HCT116 (cell line): ENCODE measurements around the gene CDH2. TPM values are rescaled to one million over a fixed set of nuclear protein-coding genes. Genes with fewer than 3 reads are reported as not detected.
A peak's percentile ranks its signal among the peaks of the same experiment; 100 is the strongest.

Experiments used
- ATAC-seq: fragments of 200-7000 bp; cut with Tn5 transposase; 2 replicates; pipeline ENCODE4 v1.9.1; 2020; ENCODE audit warnings: mild to moderate bottlenecking, moderate library complexity
- BruUV-seq: library from RNA; stranded (reverse); fragments of 400-500 nt; replicated peaks from 2 replicates; lab custom pipeline; 2021; lab: Mats Ljungman, UMichigan
- CTCF ChIA-PET: fragments of 300-600 bp; sonication (Branson Sonifier 250); formaldehyde crosslinking; loops from one replicate; lab custom pipeline; 2021; ENCODE audit warnings: antibody characterized with exemption; lab: Charles Lee
- POLR2A ChIA-PET: fragments of 300-600, 350-600 bp; sonication (Branson Sonifier 250); formaldehyde crosslinking; loops from one replicate; lab custom pipeline; 2021; ENCODE audit warnings: antibody characterized with exemption; lab: Charles Lee
- RAD21 ChIA-PET, 2 experiments: fragments of 300-600 bp; sonication (Branson Sonifier 250); formaldehyde crosslinking; loops; one replicate each; lab custom pipeline; 2023; ENCODE audit warnings: low total read pairs in 2 of 2; ENCODE audit not compliant: uncharacterized antibody in 2 of 2, unreplicated experiment in 2 of 2, low non-redundant PET in 1 of 2; lab: Charles Lee
- DNase-seq: peaks from one replicate; pipeline ENCODE4 v3.0.0-alpha.2; 2010; ENCODE audit warnings: low read depth, low spot score
- H2AFZ ChIP-seq: fragments of 200-600 bp; shearing (Covaris generic), sonication (generic); 2 replicates; pipeline ENCODE4 v1.6.1; 2017; ENCODE audit warnings: low read depth, mixed run types, mixed read lengths, antibody characterized with exemption, low read length; ENCODE audit not compliant: poor library complexity, severe bottlenecking
- H3K27ac ChIP-seq: 2 replicates; pipeline ENCODE4 v1.5.1; 2012; ENCODE audit warnings: low read depth, low read length
- H3K27me3 ChIP-seq: fragments of 200-600 bp; sonication (generic); 2 replicates; pipeline ENCODE4 v1.6.1; 2016; ENCODE audit warnings: mixed run types, low read length, mixed read lengths; ENCODE audit not compliant: insufficient read depth
- H3K36me3 ChIP-seq, 2 experiments: fragments of 200-500 bp in 1 of 2; fragments of 200-600 bp in 1 of 2; sonication (Bioruptor generic) in 1 of 2; sonication (generic) in 1 of 2; 2 replicates each; pipeline versions ENCODE4 v1.5.1 to v1.6.1; 2014 to 2016; ENCODE audit warnings: low read length in 2 of 2, inconsistent platforms in 1 of 2, mixed read lengths in 1 of 2, mixed run types in 1 of 2; ENCODE audit not compliant: insufficient read depth in 2 of 2, control insufficient read depth in 1 of 2
- H3K4me1 ChIP-seq, 2 experiments: fragments of 200-600 bp in 1 of 2; sonication (generic) in 1 of 2; 2 replicates each; pipeline versions ENCODE4 v1.5.1 to v1.6.1; 2012 to 2017; ENCODE audit warnings: low read length in 2 of 2, inconsistent platforms in 1 of 2, mild to moderate bottlenecking in 1 of 2, mixed read lengths in 1 of 2, mixed run types in 1 of 2, moderate library complexity in 1 of 2; ENCODE audit not compliant: insufficient read depth in 2 of 2, control insufficient read depth in 1 of 2
- H3K4me2 ChIP-seq: fragments of 200-600 bp; sonication (generic); 2 replicates; pipeline ENCODE4 v1.6.1; 2017; ENCODE audit warnings: mixed run types, low read length, mixed read lengths
- H3K4me3 ChIP-seq, 2 experiments: fragments of 200-600 bp in 1 of 2; sonication (generic) in 1 of 2; replicated peaks in 1 of 2; 2 replicates each; pipeline ENCODE4 v1.5.1; 2011 to 2016; ENCODE audit warnings: low read length in 2 of 2, control low read depth in 1 of 2, low read depth in 1 of 2, mild to moderate bottlenecking in 1 of 2, mixed read lengths in 1 of 2, mixed run types in 1 of 2
- H3K79me2 ChIP-seq: fragments of 200-600 bp; sonication (generic); 2 replicates; pipeline ENCODE4 v1.6.1; 2017; ENCODE audit warnings: mild to moderate bottlenecking, mixed run types, low read length, moderate library complexity, mixed read lengths; ENCODE audit not compliant: insufficient read depth
- H3K9ac ChIP-seq: fragments of 200-600 bp; sonication (generic); 2 replicates; pipeline ENCODE4 v1.6.1; 2016; ENCODE audit warnings: low read length, mixed read lengths
- H3K9me2 ChIP-seq: fragments of 200-600 bp; sonication (generic), shearing (Covaris generic); 2 replicates; pipeline ENCODE4 v1.6.1; 2017; ENCODE audit warnings: mixed run types, mild to moderate bottlenecking, moderate library complexity; ENCODE audit not compliant: insufficient read depth
- H3K9me3 ChIP-seq, 2 experiments: fragments of 200-500 bp in 1 of 2; fragments of 200-600 bp in 1 of 2; sonication (Bioruptor generic) in 1 of 2; sonication (generic) in 1 of 2; 2 replicates each; pipeline ENCODE4 v1.6.1; 2014 to 2017; ENCODE audit warnings: low read length in 2 of 2, mixed read lengths in 2 of 2, inconsistent platforms in 1 of 2, low read depth in 1 of 2, mild to moderate bottlenecking in 1 of 2, mixed run types in 1 of 2, moderate library complexity in 1 of 2; ENCODE audit not compliant: control insufficient read depth in 1 of 2, insufficient read depth in 1 of 2
- H4K20me1 ChIP-seq: fragments of 200-600 bp; sonication (generic), shearing (Covaris generic); 2 replicates; pipeline ENCODE4 v1.6.1; 2017; ENCODE audit warnings: mixed run types, mild to moderate bottlenecking, moderate library complexity; ENCODE audit not compliant: insufficient read depth
- POLR2A ChIP-seq: IDR thresholded peaks from 2 replicates; pipeline ENCODE4 v1.7.0; 2011; ENCODE audit warnings: borderline replicate concordance; ENCODE audit not compliant: insufficient read depth, insufficient read length; ENCODE audit errors: extremely low read depth
- POLR2AphosphoS5 ChIP-seq: IDR thresholded peaks from 2 replicates; pipeline ENCODE4 v1.6.1; 2011; ENCODE audit warnings: mild to moderate bottlenecking, low read depth, low read length, moderate library complexity
- RAD21 ChIP-seq: IDR thresholded peaks from 2 replicates; pipeline ENCODE4 v1.6.1; 2012; ENCODE audit warnings: low read depth, mild to moderate bottlenecking
- TCF7L2 ChIP-seq: IDR thresholded peaks from 2 replicates; pipeline ENCODE4 v1.7.0; 2011; ENCODE audit warnings: borderline replicate concordance, inconsistent platforms; ENCODE audit not compliant: insufficient read depth, insufficient read length; ENCODE audit errors: extremely low read depth
- YY1 ChIP-seq: IDR thresholded peaks from 2 replicates; pipeline ENCODE4 v1.6.1; 2011; ENCODE audit warnings: low read length, low read depth, moderate library complexity, mild to moderate bottlenecking; ENCODE audit not compliant: insufficient replicate concordance; ENCODE audit errors: extremely low read depth
- ZBTB33 ChIP-seq: IDR thresholded peaks from 2 replicates; pipeline ENCODE4 v1.6.1; 2011; ENCODE audit warnings: mild to moderate bottlenecking, low read length, moderate library complexity; ENCODE audit not compliant: insufficient replicate concordance; ENCODE audit errors: extremely low read depth
- intact Hi-C: fragments of 100-400 bp; cut with micrococcal nuclease; formaldehyde crosslinking; loops from 2 replicates; pipeline ENCODE4 v1.10.0; 2022
- total RNA-seq: library from RNA; stranded (reverse); gene quantifications from one replicate; pipeline ENCODE4 v1.2.1, GENCODE V29; 2021; ENCODE audit not compliant: unreplicated experiment

CDH2 gene
- total RNA-seq, 1 experiment from 2014 or later: 0.15 TPM

- Histone ChIP-seq H3K4me3 (no peak overlapping the region), H3K4me1 (peaks cover 4 to 23% of the 10 kb centered on the region in 2 experiments; a peak in 3 of 4 replicates), H2AFZ (peak overlapping the region; percentile 62), H3K9me2 (no peaks in the 10 kb centered on the region), H3K27ac (no peak overlapping the region), H3K36me3 (no peaks in the 10 kb centered on the region), H4K20me1 (no peaks in the 10 kb centered on the region), H3K79me2 (no peaks in the 10 kb centered on the region), H3K9ac (no peak overlapping the region), H3K9me3 (no peaks in the 10 kb centered on the region; a peak in 1 of 4 replicates), H3K4me2 (peak overlapping the region; percentile 69; the same call in 1 of the 2 replicates), H3K27me3 (no peaks in the 10 kb centered on the region)
- no TSS peak for BruUV-seq
- intact Hi-C loops: no loop called here
- CTCF ChIA-PET: no interaction called here
- TF ChIP-seq RAD21: no peak
- no peak for TF ChIP-seq YY1
- no peak for TF ChIP-seq TCF7L2
- TF ChIP-seq POLR2AphosphoS5: no peak
- no peak for TF ChIP-seq ZBTB33
- no peak for TF ChIP-seq POLR2A
- DNase-seq (no peak), ATAC-seq (no peak)
- RAD21 ChIA-PET: no interaction called here
- POLR2A ChIA-PET: no interaction called here
Measured at GRCh38 chr18:27922780-27923179, 254.2 kb downstream of the CDH2 start.
